Hepatocyte (in vitro differentiated cells): Measurements from ENCODE around the gene MAP3K5.

Experiments
- EZH2 ChIP-seq: fragments of 200-600 bp; sonication (generic); IDR thresholded peaks from 2 replicates; pipeline ENCODE4 v1.6.1; 2016; ENCODE audit warnings: antibody characterized with exemption, mild to moderate bottlenecking, borderline replicate concordance
- EZH2phosphoT487 ChIP-seq: fragments of 200-600 bp; sonication (generic); IDR thresholded peaks from one replicate; pipeline ENCODE4 v1.6.1; 2018; ENCODE audit warnings: antibody characterized with exemption, mild to moderate bottlenecking, low read depth, moderate library complexity; ENCODE audit not compliant: unreplicated experiment, severe bottlenecking
- TF ChIP-seq, protein P1 (sequence below): fragments of 200-600 bp; sonication (generic); IDR thresholded peaks from 2 replicates; pipeline ENCODE4 v1.5.1; 2016; ENCODE audit warnings: antibody characterized with exemption, mild to moderate bottlenecking; ENCODE audit not compliant: poor library complexity

DNA sequence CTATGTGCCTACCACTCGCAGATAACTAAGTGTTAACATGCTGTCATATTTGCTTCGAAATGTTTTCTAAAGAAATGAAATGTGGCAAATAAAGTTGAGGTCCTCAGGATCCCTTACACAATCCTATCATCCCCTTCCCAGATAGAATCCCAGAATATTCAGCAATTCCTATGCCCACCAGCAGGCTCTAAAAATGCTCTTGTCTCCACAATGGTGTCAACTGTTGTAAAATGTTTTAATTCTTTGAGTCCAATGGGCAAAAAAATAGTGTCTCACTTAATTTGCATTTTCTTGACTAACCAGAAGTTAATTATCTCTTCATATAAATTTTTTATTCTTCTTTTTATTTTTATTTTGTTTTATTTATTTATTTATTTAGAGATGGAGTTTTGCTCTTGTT is 138.2 kb downstream of the MAP3K5 start:
- TF ChIP-seq, protein P1, sequence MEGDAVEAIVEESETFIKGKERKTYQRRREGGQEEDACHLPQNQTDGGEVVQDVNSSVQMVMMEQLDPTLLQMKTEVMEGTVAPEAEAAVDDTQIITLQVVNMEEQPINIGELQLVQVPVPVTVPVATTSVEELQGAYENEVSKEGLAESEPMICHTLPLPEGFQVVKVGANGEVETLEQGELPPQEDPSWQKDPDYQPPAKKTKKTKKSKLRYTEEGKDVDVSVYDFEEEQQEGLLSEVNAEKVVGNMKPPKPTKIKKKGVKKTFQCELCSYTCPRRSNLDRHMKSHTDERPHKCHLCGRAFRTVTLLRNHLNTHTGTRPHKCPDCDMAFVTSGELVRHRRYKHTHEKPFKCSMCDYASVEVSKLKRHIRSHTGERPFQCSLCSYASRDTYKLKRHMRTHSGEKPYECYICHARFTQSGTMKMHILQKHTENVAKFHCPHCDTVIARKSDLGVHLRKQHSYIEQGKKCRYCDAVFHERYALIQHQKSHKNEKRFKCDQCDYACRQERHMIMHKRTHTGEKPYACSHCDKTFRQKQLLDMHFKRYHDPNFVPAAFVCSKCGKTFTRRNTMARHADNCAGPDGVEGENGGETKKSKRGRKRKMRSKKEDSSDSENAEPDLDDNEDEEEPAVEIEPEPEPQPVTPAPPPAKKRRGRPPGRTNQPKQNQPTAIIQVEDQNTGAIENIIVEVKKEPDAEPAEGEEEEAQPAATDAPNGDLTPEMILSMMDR: no peak
- TF ChIP-seq EZH2: no peak
- no peak for TF ChIP-seq EZH2phosphoT487
